Epithelial cell of esophagus (primary cell): ENCODE measurements around the gene SEC24D.

ENCODE experiments used
- DNase-seq: peaks from one replicate; pipeline ENCODE4 v3.0.0; 2010; ENCODE audit warnings: low read depth
- H3K4me3 ChIP-seq: 2 replicates; pipeline ENCODE4 v1.5.1; 2011; ENCODE audit warnings: mild to moderate bottlenecking, low read length, control low read depth
- TF ChIP-seq, protein P1 (sequence below): IDR thresholded peaks from 2 replicates; pipeline ENCODE4 v1.5.1; 2011; ENCODE audit warnings: low read depth, mild to moderate bottlenecking, low read length, control low read depth, inconsistent platforms; ENCODE audit not compliant: insufficient read depth; ENCODE audit errors: missing control alignments

SEC24D gene

DNA sequence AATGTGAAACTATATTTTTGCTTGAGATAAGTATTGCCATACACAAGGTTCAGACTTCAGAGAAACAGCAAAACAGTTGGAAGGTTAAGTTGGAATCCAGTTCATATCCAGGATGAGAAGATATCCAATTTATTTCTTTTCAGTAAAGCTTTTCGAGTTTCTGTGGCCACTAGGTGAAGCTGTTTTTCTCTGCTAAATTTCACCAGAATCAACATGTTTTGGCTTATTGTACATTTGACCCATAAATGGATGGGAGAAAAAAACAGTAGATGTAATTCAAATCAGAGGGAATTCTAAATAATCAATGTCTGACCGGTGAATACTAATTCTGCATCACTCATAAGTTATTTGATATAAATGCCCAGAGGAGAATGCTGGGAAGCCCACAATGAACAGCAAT lies 159.8 kb downstream of the SEC24D start:
- H3K4me3 ChIP-seq, result no peak overlapping the region
- TF ChIP-seq, protein P1, sequence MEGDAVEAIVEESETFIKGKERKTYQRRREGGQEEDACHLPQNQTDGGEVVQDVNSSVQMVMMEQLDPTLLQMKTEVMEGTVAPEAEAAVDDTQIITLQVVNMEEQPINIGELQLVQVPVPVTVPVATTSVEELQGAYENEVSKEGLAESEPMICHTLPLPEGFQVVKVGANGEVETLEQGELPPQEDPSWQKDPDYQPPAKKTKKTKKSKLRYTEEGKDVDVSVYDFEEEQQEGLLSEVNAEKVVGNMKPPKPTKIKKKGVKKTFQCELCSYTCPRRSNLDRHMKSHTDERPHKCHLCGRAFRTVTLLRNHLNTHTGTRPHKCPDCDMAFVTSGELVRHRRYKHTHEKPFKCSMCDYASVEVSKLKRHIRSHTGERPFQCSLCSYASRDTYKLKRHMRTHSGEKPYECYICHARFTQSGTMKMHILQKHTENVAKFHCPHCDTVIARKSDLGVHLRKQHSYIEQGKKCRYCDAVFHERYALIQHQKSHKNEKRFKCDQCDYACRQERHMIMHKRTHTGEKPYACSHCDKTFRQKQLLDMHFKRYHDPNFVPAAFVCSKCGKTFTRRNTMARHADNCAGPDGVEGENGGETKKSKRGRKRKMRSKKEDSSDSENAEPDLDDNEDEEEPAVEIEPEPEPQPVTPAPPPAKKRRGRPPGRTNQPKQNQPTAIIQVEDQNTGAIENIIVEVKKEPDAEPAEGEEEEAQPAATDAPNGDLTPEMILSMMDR, result no peak
- no peak for DNase-seq
